Adrenal gland (tissue), 12 donors: Measurements from ENCODE around the gene ARAP1. TPM values are rescaled to one million over a fixed set of nuclear protein-coding genes. Genes with fewer than 3 reads are reported as not detected.

Experiments used
- DNase-seq, 7 donors: peaks; one replicate each; pipeline ENCODE4 v3.0.0-alpha.2; 2019 to 2020
- H3K27ac ChIP-seq, 5 donors: fragments of 200-600 bp; sonication (generic) in 4 of 5; 1 replicate in 3 of 5; 2 replicates in 2 of 5; pipeline versions ENCODE4 v1.5.1 to v1.8.0; 2016 to 2020; ENCODE audit warnings: mild to moderate bottlenecking in 1 of 5
- H3K27me3 ChIP-seq: fragments of 200-600 bp; 2 replicates; pipeline ENCODE4 v1.8.0; 2021
- H3K36me3 ChIP-seq, 2 donors: fragments of 200-600 bp; replicated peaks in 1 of 2; 1 replicate in 1 of 2; 2 replicates in 1 of 2; pipeline versions ENCODE4 v1.5.1 to v1.8.0; 2018 to 2022
- H3K4me1 ChIP-seq, 2 donors: fragments of 200-600 bp; replicated peaks in 1 of 2; 1 replicate in 1 of 2; 2 replicates in 1 of 2; pipeline versions ENCODE4 v1.5.1 to v1.8.0; 2018 to 2021
- H3K4me3 ChIP-seq, 4 donors: fragments of 200-600 bp; sonication (generic) in 3 of 4; one replicate each; pipeline ENCODE4 v1.5.1; 2016 to 2018
- H3K9me3 ChIP-seq, 3 donors: fragments of 200-600 bp; sonication (generic) in 1 of 3; replicated peaks in 1 of 3; 1 replicate in 2 of 3; 2 replicates in 1 of 3; pipeline versions ENCODE4 v1.5.1 to v1.8.0; 2016 to 2021
- POLR2A ChIP-seq, 2 donors: fragments of 450-650 bp; IDR thresholded peaks; one replicate each; pipeline ENCODE4 v1.6.1; 2017; ENCODE audit warnings: antibody characterized with exemption in 2 of 2, mild to moderate bottlenecking in 2 of 2, moderate library complexity in 1 of 2
- WGBS, 4 donors: extraction: QIAGEN DNeasy Blood & Tissue Kit in 2 of 4; methylation state at CpG; one replicate each; pipeline versions ENCODE4 v1.1.5 to v1.1.7; 2013 to 2017; 5-methylcytosine and 5-hydroxymethylcytosine counted together
- intact Hi-C, 2 donors: fragments of 100-400 bp; cut with DNase I; formaldehyde crosslinking; loops; one replicate each; pipeline versions ENCODE4 v1.14.1 to v1.15.0; 2022 to 2023
- polyA plus RNA-seq, 3 donors: library from polyadenylated mRNA; stranded (reverse); fragments of 200-250 nt in 2 of 3; fragments of 350-450 nt in 1 of 3; fragmentation: Illumina TruSeq in 1 of 3; extraction: RNeasy Lipid Tissue Mini Kit (QIAGEN cat#74804) in 1 of 3; gene quantifications; one replicate each; pipeline ENCODE4 v1.2.3, GENCODE V29; 2013 to 2014
- total RNA-seq, 9 donors: library from RNA; depleted of rRNA in 4 of 9; stranded (reverse); fragments of >200 nt in 4 of 9; fragments of 120-200 nt in 1 of 9; fragmentation: NEBNext Ultra II Directional in 1 of 9; extraction: Animal tissue kit (Norgen Biotek cat#: 25700) in 1 of 9; gene quantifications; one replicate each; pipeline versions ENCODE4 v1.1.0 to v1.2.4, GENCODE V29; 2013 to 2023
- TF ChIP-seq, protein P1 (sequence below), 6 experiments: fragments of 450-650 bp in 4 of 6; fragments of 200-600 bp in 2 of 6; sonication (generic) in 1 of 6; IDR thresholded peaks; 1 replicate in 5 of 6; 2 replicates in 1 of 6; pipeline versions ENCODE4 v1.5.1 to v1.8.0; 2016 to 2021; ENCODE audit warnings: antibody characterized with exemption in 6 of 6, mild to moderate bottlenecking in 2 of 6, moderate library complexity in 1 of 6
- donor health status: healthy with polysubstance abuse.
- donor health status: Bipolar disorder and iron deficiency.
- donor health status: DM: yes; HTN: yes; CAD: no.
- donor health status: DM: no; HTN: no; CAD: no.
- donor health status: DM: no; HTN: no; CAD: no.
- donor health status: DM: yes; HTN: yes; CAD: no.

Gene ARAP1
- total and polyA plus RNA-seq, 12 donors: 30.0 to 217 (median 149) TPM

DNA sequence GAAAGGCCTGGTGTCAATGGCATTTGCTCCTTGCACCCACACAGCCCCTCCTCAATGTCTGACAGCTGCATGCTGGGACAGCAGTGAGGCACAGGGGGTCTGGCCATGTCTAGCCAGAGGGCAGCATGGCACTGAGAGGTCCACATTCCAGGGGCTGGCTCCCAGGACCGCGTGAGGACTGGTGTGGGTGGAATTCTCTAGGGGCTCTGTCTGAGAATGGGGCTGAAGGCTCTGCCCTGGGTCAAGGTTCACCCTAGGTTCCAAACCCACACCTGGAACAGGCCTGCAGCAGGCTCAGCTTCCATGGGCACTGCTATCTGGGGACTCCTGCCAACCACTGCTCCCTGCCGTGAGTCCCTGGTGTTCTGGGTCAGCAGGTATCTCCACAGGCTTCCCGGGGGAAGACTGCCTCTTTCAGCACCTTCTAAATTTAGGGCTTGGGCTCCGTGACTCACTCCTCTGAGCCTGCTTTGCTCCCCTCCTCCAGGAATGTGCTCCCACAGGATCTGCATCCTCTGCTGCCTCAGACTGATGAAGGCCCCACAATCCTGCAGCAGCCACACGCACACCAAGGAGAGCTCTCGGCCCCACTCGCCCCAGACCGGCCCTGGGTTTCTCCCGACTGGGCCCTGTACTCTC, 37.4 kb upstream of the ARAP1 start:
- Histone ChIP-seq H3K27me3 (no peaks in the 10 kb centered on the region), H3K36me3 (no peaks in the 10 kb centered on the region), H3K27ac (no peak overlapping the region), H3K9me3 (no peaks in the 10 kb centered on the region), H3K4me1 (peaks cover 13 to 16% of the 10 kb centered on the region in 2 donors), H3K4me3 (no peak overlapping the region)
- no peak for TF ChIP-seq POLR2A (IDR thresholded peaks at IDR 0.05)
- TF ChIP-seq, protein P1, sequence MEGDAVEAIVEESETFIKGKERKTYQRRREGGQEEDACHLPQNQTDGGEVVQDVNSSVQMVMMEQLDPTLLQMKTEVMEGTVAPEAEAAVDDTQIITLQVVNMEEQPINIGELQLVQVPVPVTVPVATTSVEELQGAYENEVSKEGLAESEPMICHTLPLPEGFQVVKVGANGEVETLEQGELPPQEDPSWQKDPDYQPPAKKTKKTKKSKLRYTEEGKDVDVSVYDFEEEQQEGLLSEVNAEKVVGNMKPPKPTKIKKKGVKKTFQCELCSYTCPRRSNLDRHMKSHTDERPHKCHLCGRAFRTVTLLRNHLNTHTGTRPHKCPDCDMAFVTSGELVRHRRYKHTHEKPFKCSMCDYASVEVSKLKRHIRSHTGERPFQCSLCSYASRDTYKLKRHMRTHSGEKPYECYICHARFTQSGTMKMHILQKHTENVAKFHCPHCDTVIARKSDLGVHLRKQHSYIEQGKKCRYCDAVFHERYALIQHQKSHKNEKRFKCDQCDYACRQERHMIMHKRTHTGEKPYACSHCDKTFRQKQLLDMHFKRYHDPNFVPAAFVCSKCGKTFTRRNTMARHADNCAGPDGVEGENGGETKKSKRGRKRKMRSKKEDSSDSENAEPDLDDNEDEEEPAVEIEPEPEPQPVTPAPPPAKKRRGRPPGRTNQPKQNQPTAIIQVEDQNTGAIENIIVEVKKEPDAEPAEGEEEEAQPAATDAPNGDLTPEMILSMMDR (IDR thresholded peaks at IDR 0.05): no peak
- WGBS, 4 donors: 75 to 88% (median 77%) methylated on average over 6 to 10 of the region's 10 CpGs
- no peak for DNase-seq
- intact Hi-C loops: loop anchor here in 1 of 2 donors (5.0 kb wide), 1 partner anchor 62 kb away; no protein-coding TSS in a partner anchor

DNA sequence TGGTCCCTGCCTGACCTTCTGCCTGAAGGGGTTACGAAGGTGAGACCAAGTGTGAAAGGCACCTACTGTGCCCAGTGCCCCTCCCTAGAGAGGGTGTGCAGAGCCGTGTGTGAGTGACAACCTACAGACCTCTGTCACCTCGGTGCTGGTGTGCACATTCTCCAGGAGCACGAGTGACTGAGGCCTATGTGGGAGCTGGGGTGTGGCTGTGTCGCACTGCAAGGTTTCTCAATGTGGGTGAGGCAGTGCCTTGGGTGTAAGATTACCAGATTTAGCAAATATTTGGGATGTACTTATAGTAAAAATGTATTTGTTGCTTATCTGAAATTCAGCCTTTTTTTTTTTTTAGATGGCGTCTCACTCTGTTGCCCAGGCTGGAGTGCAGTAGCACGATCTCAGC, 36.0 kb upstream of the ARAP1 start:
- intact Hi-C loops: loop anchor here in 1 of 2 donors (5.0 kb wide), 1 partner anchor 61 kb away; no protein-coding TSS in a partner anchor
- H3K9me3 ChIP-seq: no peaks in the 10 kb centered on the region
- DNase-seq: no peak
- no peaks in the 10 kb centered on the region for H3K36me3 ChIP-seq
- H3K4me3 ChIP-seq: no peak overlapping the region
- no peaks in the 10 kb centered on the region for H3K27me3 ChIP-seq
- peaks cover 5 to 7% of the 10 kb centered on the region in 2 donors for H3K4me1 ChIP-seq
- WGBS, 4 donors: 87 to 90% (median 88%) methylated on average over 7 of the region's 7 CpGs
- H3K27ac ChIP-seq: no peak overlapping the region
- TF ChIP-seq POLR2A (IDR thresholded peaks at IDR 0.05): no peak
- TF ChIP-seq, protein P1 (IDR thresholded peaks at IDR 0.05): no peak

DNA sequence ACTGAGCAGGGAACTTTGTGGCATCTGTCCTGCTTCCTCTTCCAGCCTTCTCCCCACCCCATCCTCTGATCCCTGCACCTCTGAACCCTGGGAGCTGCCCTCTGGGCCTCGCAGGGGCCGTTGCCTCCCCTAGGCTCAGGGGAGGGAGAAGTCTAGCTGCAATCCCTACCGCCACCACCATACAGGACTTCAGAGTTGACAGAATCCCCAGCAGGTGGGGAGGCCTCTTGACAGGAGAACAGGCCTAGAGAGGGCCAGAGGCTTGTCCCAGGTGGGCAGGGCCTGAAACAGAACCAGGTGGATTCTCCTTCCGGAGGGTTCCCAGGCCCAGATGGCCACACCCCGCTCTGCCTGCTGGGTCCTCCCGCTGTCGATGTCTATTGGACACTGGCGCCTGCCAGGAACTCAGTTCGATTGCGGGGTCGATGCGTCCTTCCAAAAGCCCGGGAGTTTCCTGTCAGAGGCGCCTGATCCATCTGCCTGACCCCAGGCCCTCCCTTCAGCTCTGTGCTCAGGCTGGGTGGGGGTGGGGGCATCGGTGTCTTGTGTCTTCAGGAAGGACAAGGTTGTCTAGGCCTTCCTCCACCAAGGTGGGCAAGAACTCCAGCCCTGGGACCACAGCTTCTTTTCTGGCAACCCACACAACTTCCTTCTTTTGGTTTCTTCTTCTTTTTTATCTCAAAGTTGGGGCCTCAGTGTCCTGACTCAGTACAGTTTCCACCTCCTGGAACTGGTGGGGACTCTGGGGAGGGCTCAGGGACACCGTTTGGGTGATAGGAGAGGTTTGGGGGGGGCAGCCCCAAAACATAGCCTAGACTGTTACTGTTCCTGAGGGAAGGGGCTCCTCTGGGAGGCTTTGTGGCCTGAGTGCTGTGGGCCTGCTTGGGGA, 35.3 kb upstream of the ARAP1 start:
- TF ChIP-seq, protein P1 (IDR thresholded peaks at IDR 0.05): no peak
- no peak for TF ChIP-seq POLR2A (IDR thresholded peaks at IDR 0.05)
- Histone ChIP-seq H3K27ac (no peak overlapping the region), H3K4me3 (no peak overlapping the region), H3K27me3 (no peaks in the 10 kb centered on the region), H3K4me1 (peaks cover 0 to 3% of the 10 kb centered on the region in 2 donors), H3K9me3 (no peaks in the 10 kb centered on the region), H3K36me3 (no peaks in the 10 kb centered on the region)
- intact Hi-C loops: loop anchor here in 1 of 2 donors (5.0 kb wide), 1 partner anchor 60 kb away; no protein-coding TSS in a partner anchor
- DNase-seq: no peak
- 63 to 89% (median 75%) methylated on average over 12 to 16 of the region's 16 CpGs for WGBS, 4 donors
